Endothelial cell of umbilical vein (primary cell): Measurements from ENCODE around the gene HELZ2.

Experiments
- MAX ChIP-seq: IDR thresholded peaks from 2 replicates; pipeline ENCODE4 v1.6.1; 2011; ENCODE audit not compliant: insufficient read depth, insufficient read length
- MYC ChIP-seq: IDR thresholded peaks from one replicate; pipeline ENCODE4 v1.6.1; 2011; ENCODE audit warnings: mild to moderate bottlenecking, low read depth, low read length
- POLR2A ChIP-seq: IDR thresholded peaks from 2 replicates; pipeline ENCODE4 v1.6.1; 2012; ENCODE audit warnings: low read depth, mild to moderate bottlenecking, control low read depth, low read length
- POLR2AphosphoS5 ChIP-seq: IDR thresholded peaks from 2 replicates; pipeline ENCODE4 v1.6.1; 2012; ENCODE audit warnings: low read depth, mild to moderate bottlenecking, control low read depth, low read length, moderate library complexity; ENCODE audit not compliant: insufficient read depth
- TF ChIP-seq, protein P1 (sequence below), 2 donors: IDR thresholded peaks; 1 replicate in 1 of 2; 2 replicates in 1 of 2; pipeline ENCODE4 v1.5.1; 2011; ENCODE audit warnings: low read length in 2 of 2, mild to moderate bottlenecking in 2 of 2, moderate library complexity in 2 of 2, control low read depth in 1 of 2, inconsistent platforms in 1 of 2, low read depth in 1 of 2; ENCODE audit not compliant: insufficient read depth in 1 of 2; ENCODE audit errors: extremely low read depth in 1 of 2

DNA sequence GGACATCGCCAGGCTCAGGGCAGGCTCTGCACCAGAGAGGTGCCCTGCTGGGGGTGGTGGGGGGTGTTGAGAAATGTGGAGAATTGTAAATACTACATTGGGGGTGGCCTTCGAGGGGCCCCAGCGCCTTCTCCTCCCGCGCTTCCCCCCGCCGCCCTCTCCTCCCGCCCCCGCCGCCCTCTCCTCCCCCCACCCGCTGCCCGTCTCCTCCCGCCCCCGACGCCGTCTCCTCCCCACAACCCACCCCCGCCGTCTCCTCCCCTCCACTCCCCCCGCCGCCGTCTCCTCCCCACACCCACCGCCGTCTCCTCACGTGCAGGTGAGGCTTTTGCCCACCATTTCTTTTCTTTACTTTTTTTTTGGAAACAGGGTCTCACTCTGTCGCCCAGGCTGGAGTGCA is 25.0 kb downstream of the HELZ2 start:
- TF ChIP-seq, protein P1, sequence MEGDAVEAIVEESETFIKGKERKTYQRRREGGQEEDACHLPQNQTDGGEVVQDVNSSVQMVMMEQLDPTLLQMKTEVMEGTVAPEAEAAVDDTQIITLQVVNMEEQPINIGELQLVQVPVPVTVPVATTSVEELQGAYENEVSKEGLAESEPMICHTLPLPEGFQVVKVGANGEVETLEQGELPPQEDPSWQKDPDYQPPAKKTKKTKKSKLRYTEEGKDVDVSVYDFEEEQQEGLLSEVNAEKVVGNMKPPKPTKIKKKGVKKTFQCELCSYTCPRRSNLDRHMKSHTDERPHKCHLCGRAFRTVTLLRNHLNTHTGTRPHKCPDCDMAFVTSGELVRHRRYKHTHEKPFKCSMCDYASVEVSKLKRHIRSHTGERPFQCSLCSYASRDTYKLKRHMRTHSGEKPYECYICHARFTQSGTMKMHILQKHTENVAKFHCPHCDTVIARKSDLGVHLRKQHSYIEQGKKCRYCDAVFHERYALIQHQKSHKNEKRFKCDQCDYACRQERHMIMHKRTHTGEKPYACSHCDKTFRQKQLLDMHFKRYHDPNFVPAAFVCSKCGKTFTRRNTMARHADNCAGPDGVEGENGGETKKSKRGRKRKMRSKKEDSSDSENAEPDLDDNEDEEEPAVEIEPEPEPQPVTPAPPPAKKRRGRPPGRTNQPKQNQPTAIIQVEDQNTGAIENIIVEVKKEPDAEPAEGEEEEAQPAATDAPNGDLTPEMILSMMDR (IDR thresholded peaks at IDR 0.05; ENCODE audit: extremely low read depth in 1 of 2, insufficient read depth in 1 of 2, low read depth in 1 of 2, low read length in 2 of 2) = no peak
- TF ChIP-seq POLR2A (no peak), MAX (no peak), POLR2AphosphoS5 (no peak), MYC (no peak)
